ENCODE measurements around the gene CCDC87. TPM values are rescaled to one million over a fixed set of nuclear protein-coding genes. Genes with fewer than 3 reads are reported as not detected.

CCDC87 gene
- total and polyA plus RNA-seq, 2 experiments from 2014 or later: 1.2 to 3.9 TPM

DNA sequence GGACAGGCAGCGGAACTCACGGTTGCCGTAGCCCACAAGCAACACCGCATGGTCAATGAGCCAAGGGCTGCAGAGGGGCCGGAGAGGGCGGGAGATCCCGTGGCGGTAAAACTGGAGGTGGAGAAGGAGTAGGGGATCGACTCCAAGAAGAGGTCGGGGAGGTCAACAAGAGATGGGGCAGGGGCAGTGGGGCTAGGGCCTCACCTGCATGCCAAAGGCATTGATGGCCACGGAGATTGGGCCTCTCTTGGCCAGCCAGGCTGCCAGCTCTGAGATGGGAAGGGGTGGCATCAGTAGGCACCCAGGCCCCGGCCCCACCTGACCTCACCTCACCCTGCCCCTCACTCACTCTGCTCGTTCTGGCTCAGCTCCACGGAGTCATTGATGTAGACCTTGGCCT, 28.3 kb downstream of the CCDC87 start:
- no peak for DNase-seq (ENCODE audit: low read depth in 1 of 2, low spot score in 1 of 2)
- H3K4me3 ChIP-seq: no peak overlapping the region
- peaks cover 16% of the 10 kb centered on the region for H3K36me3 ChIP-seq
- TF ChIP-seq, protein P1, sequence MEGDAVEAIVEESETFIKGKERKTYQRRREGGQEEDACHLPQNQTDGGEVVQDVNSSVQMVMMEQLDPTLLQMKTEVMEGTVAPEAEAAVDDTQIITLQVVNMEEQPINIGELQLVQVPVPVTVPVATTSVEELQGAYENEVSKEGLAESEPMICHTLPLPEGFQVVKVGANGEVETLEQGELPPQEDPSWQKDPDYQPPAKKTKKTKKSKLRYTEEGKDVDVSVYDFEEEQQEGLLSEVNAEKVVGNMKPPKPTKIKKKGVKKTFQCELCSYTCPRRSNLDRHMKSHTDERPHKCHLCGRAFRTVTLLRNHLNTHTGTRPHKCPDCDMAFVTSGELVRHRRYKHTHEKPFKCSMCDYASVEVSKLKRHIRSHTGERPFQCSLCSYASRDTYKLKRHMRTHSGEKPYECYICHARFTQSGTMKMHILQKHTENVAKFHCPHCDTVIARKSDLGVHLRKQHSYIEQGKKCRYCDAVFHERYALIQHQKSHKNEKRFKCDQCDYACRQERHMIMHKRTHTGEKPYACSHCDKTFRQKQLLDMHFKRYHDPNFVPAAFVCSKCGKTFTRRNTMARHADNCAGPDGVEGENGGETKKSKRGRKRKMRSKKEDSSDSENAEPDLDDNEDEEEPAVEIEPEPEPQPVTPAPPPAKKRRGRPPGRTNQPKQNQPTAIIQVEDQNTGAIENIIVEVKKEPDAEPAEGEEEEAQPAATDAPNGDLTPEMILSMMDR (IDR thresholded peaks at IDR 0.05; ENCODE audit: low read depth, low read length): no peak
- H3K4me1 ChIP-seq (ENCODE audit: low read depth): no peaks in the 10 kb centered on the region
- peak overlapping the region; percentile 28 for H3K27ac ChIP-seq
- H3K27me3 ChIP-seq: no peaks in the 10 kb centered on the region
- no peaks in the 10 kb centered on the region for H3K9me3 ChIP-seq (ENCODE audit: low read depth)

DNA sequence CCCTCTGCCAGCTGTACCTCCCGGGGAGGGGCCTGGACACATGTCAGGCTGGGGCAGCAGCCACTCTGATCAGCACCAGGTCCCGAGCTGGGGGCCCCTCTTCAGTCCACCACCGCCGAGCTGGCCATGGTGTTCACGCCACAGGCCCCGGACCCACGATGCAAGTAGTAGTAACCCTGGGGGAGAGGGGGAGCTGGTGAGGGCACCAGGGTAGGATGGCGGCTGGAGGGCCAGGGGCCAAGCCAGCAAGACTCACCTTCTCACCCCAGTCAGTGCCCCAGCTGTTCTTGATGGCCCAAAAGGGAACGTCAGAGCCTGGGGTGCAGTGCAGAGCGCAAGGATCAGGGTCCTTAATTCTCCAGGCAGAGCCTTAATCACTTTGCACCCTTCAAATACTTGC, 29.0 kb downstream of the CCDC87 start:
- H3K27ac ChIP-seq: no peak overlapping the region
- TF ChIP-seq, protein P1 (IDR thresholded peaks at IDR 0.05; ENCODE audit: low read depth, low read length): no peak
- H3K27me3 ChIP-seq: no peaks in the 10 kb centered on the region
- H3K4me1 ChIP-seq (ENCODE audit: low read depth): no peaks in the 10 kb centered on the region
- H3K4me3 ChIP-seq: no peak overlapping the region
- H3K36me3 ChIP-seq: peaks cover 17% of the 10 kb centered on the region
- H3K9me3 ChIP-seq (ENCODE audit: low read depth): no peaks in the 10 kb centered on the region
- DNase-seq (ENCODE audit: low read depth in 1 of 2, low spot score in 1 of 2): no peak

DNA sequence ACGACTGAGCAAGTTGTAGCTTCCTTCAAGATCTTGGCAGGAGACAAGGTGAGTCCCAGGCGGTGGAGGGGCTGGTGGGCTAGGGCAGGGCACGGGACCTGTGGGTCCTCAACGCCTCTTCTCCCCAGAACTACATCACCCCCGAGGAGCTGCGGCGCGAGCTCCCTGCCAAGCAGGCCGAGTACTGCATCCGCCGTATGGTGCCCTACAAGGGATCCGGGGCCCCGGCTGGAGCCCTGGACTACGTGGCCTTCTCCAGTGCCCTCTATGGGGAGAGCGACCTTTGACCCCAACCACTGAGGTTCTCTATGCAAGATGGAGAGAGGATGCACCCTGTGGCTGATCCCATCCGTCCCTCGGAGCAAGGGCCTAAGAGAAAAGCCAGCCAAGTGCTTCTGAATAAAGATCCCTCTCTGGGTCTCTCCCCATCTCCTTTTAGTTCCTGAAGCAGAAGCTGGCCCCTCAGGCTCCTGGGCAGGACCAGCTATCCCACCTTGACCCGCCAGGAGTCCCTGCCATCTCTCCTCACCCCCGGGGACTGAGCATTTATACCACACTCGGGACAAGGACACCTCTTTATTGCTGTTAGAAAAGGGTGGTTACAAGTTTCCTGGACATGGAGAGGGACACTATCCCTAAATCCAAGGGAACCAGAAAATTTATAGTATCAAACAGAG, 29.8 kb downstream of the CCDC87 start:
- no peak overlapping the region for H3K4me3 ChIP-seq
- H3K9me3 ChIP-seq (ENCODE audit: low read depth): no peaks in the 10 kb centered on the region
- peaks cover 22% of the 10 kb centered on the region for H3K36me3 ChIP-seq
- no peaks in the 10 kb centered on the region for H3K4me1 ChIP-seq (ENCODE audit: low read depth)
- TF ChIP-seq, protein P1 (IDR thresholded peaks at IDR 0.05; ENCODE audit: low read depth, low read length): no peak
- H3K27ac ChIP-seq: no peak overlapping the region
- DNase-seq (ENCODE audit: low read depth in 1 of 2, low spot score in 1 of 2): no peak
- H3K27me3 ChIP-seq: no peaks in the 10 kb centered on the region

DNA sequence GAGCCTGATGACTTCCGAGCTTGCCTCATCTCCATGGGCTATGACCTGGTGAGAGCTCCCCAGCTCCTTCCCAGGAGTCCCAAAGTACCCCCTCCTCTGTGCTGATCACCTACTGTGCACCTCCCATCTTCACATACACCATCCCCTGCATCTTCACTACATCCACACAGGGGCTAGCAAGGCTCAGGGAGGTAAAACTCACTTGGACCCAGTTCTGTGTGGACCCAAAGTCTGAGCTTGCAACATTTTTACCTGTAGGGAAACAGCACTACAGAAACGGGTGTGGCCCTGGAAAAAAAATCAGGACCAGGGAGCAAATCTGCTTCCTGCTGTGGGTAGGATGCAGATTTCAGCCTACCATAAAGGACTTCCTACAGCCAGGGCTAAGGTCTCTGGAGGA, 30.6 kb downstream of the CCDC87 start:
- Histone ChIP-seq H3K4me3 (no peak overlapping the region), H3K36me3 (peaks cover 29% of the 10 kb centered on the region), H3K27ac (no peak overlapping the region), H3K4me1 (ENCODE audit: low read depth) (no peaks in the 10 kb centered on the region), H3K9me3 (ENCODE audit: low read depth) (no peaks in the 10 kb centered on the region), H3K27me3 (no peaks in the 10 kb centered on the region)
- TF ChIP-seq, protein P1 (IDR thresholded peaks at IDR 0.05; ENCODE audit: low read depth, low read length): no peak
- DNase-seq (ENCODE audit: low read depth in 1 of 2, low spot score in 1 of 2): no peak

DNA sequence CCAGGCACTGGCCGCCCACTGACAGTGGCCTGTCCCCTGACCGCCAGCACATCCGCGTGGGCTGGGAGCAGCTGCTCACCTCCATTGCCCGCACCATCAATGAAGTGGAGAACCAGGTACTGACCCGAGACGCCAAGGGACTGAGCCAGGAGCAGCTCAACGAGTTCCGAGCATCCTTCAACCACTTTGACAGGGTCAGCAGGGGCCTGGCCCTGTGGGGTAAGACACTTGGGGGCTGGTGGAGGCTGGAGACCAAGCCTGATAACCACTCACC, 31.0 kb downstream of the CCDC87 start:
- H3K27ac ChIP-seq: no peak overlapping the region
- TF ChIP-seq, protein P1 (IDR thresholded peaks at IDR 0.05; ENCODE audit: low read depth, low read length): no peak
- H3K9me3 ChIP-seq (ENCODE audit: low read depth): no peaks in the 10 kb centered on the region
- no peak overlapping the region for H3K4me3 ChIP-seq
- no peaks in the 10 kb centered on the region for H3K27me3 ChIP-seq
- no peak for DNase-seq (ENCODE audit: low read depth in 1 of 2, low spot score in 1 of 2)
- peaks cover 29% of the 10 kb centered on the region for H3K36me3 ChIP-seq
- no peaks in the 10 kb centered on the region for H3K4me1 ChIP-seq (ENCODE audit: low read depth)
